GM21576 (cell line): ENCODE results near the gene CINP.

Experiments used
- ATAC-seq: cut with Tn5 transposase; IDR thresholded peaks from one replicate; pipeline ENCODE4 v1.9.1; 2021; ENCODE audit warnings: mild to moderate bottlenecking, moderate library complexity; ENCODE audit not compliant: unreplicated experiment

CINP gene

GRCh38 chr14:102362545-102363181 lies at the start of gene CINP, which contains the start of gene TECPR2:
TSS of gene CINP (minus strand) at chr14:102362890. CDS start at chr14:102362851, 39 bp downstream.
TSS of gene TECPR2 (plus strand) at chr14:102362941. CDS start at chr14:102376722, 13,781 bp downstream.
- peak; percentile 86 for ATAC-seq

DNA sequence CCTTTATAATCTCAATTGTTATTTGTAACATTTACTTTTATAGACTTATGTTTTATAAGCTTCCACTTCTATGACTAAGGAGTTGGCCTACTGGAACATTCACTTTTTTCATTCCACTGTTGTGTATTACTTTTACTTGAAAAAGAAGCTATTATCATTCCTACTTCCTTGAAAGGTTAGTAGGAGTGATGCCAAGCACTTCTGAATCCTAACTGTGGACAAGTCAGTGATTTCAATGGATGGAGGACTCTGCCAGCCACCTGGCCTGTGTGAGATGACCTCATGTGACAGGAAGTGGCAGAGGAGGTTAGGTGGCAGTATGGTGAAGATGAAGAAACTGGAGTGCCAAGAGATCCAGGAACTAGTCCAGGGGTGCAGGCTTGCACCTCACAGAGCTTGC lies 46.0 kb upstream of the CINP start:
- ATAC-seq: no peak

GRCh38 chr14:102407258-102407657 lies 44.6 kb upstream of the CINP start:
- ATAC-seq: no peak

DNA sequence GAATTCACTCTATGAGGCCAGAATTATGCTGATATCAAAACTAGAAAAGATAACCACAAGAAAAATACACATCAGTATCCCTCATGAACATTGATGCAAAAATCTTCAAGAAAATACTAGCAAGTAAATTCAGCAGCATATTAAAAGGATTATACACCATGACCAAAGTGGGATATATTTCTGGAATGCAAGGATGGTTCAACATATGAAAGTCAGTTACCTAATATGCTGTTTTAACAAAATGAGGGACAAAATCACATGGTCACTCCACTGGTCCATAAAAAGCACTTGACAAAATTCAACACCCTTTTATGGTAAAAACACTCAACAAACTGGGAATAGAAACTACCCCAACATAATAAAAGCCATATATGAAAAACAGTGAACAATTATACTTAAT lies 40.3 kb upstream of the CINP start:
- ATAC-seq: no peak

GRCh38 chr14:102396521-102396920 lies 33.8 kb upstream of the CINP start:
- no peak for ATAC-seq

DNA sequence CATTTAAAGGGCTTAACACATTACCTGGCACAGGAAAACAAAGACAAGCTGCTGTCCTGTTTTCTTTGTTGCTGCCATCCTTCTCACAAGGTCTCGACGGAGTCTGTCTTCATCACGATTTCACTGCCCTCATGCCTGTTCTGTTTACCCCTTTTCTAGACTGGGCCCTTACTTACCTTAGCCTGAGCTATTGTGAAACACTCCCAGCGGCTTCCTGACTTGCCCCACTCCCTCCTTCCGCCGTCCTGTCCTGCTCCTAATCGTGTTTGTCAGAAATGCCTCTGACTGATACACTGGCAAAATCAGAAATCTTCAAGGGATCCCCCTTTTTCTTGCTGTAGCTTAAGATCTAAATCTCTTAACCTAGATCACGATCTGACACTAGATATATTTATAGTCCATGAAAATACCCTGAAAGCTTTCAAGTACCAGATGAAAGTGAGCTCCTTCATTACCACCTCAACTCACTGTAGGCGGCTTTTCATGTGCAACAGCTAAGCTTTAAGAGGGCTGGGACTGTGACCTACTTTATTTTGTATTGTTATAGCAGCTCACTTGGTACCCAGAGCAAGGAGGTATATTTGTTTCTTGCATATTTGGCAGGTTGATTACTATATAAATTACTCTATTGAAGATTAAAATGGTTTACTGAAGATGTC lies 32.2 kb upstream of the CINP start:
- ATAC-seq: no peak

DNA sequence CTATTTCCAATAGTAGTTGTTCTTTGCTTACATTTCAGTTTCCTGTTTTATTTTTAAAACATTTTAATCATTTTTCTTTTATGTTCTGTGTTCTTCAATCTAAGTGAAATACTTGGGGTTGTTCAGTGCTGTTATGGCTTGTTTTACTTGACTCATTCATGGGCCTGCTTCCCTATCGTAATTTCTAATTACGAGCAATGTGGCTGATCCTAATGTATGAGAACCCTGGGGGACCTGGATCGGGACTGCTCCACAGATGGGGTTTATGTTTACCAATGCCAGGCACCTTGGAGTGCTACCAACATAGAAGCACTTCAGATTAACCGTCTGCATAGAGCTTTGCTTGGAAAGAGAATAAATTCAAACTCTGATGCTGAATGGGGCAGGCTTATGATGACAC lies 29.8 kb upstream of the CINP start:
- no peak for ATAC-seq

DNA sequence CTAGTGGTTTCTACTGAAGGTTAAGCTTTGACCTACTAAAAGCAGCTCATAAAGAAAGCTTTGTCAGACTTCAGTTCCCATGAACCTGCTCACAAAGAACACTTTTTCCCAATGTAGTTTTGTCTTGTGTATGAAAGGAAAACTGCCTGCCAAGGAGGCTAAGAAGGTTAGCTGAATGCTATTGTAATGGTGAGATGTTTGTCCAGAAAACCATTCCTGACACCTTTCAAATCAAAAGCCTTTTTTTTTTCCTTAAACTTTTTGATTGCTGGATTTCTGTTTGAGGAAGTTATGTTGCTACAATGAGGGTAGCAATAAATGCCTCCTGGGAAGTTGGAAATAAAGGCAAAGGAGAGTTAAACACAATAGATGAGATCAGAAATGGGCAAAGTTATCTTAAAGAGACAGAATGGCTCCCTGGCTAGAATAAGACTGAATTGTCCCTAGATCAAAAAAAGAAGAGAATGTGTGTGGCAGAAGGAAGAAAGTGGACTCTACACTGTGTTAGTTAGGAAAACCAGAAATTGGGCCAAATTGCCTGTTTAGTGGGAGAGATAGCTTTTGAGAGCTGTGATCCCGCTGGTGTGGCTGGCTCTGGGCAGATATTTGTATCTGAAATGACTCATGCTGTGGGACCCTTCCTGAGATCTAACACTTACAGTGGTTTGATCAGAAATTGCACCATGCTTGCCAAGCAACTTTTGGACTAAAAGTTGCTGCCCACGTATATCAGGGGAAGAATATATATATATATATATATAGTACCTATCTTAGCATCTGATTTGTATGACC lies 27.6 kb upstream of the CINP start:
- no peak for ATAC-seq

GRCh38 chr14:102389246-102389645 lies 26.6 kb upstream of the CINP start:
- ATAC-seq: no peak

DNA sequence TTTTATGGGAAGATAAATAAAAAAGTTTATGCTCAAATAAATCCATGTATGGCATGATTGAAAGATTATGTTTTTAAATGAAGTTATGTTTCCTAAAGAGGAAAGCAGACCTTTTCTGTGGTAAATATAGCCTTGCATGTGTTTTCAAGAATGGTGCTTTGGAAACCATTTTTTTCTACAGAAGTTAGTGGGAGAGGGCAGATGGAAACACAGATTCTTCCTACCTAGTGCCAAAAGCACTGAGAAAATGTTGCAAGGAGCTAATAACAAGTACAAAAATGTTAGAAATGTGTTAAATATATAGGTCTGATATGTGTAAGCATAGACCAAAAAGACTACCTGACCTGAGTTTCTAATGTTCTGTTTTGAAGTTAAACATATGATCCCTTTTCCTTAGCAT lies 24.4 kb upstream of the CINP start:
- ATAC-seq: no peak

- ATAC-seq: no peak
Measured at GRCh38 chr14:102378830-102379229, 16.1 kb upstream of the CINP start.

- ATAC-seq: no peak
Measured at GRCh38 chr14:102377696-102378095, 15.0 kb upstream of the CINP start.

GRCh38 chr14:102375119-102375518 lies 12.4 kb upstream of the CINP start:
- ATAC-seq: no peak

DNA sequence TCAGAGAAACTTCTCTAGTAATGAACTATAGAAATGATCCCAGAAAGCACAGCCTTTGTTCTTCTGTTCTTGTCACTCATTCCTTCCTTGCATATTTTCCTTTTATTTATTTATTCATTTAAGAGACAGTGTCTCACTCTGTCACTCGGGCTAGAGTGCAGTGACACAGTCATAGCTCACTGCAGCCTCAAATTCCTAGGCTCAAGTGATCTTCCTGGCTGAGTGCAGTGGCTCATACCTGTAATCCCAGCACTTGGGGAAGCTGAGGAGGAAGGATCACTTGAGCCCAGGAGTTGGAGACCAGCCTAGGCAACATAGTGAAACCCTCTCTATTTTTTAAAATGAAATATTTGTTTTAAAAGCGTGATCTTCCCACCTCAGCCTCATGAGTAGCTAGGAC lies 11.6 kb upstream of the CINP start:
- ATAC-seq: no peak

GRCh38 chr14:102373110-102373509 lies 10.4 kb upstream of the CINP start:
- ATAC-seq: no peak

- ATAC-seq: no peak
Measured at GRCh38 chr14:102371361-102371760, 8.7 kb upstream of the CINP start.

- ATAC-seq: no peak
Measured at GRCh38 chr14:102370305-102370809, 7.7 kb upstream of the CINP start.

DNA sequence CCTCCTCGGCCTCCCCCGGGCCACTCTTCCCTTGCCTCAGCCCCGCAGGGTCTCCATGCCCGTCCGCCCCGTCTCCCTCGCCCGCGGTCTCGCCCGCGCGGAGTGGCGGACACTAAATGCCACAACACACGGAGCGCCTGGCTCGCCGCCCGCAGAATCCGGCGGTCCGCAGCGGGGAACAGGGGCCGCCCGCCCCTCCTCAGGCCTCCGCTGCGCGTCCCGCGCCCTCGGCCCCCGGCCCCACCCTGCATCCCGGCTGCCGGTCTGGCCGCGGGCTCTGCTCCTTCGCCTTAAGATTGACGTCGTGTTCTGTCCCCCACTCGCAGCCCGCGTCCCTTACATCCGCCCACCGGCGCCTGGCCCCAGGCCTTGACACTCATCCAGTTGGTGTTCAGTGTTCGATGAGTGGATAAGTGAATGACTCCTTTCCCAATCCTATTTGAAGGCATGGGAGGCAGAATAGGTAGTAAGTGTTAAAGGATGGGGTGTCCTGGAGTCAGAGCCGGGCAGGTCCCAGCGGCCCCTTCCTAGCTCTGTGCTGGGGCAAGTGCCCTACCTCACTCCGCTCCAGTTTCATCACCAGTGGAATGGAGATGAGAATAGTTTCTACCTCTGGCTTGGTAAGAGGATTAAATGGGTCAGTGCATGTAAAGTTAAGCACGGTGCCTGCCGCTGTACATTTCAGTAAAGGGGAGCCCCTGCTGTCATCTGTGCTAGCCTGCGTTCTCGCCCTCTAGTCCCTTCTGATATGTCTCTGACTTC lies 673 bp upstream of the CINP start:
- peak; percentile 21 for ATAC-seq

DNA sequence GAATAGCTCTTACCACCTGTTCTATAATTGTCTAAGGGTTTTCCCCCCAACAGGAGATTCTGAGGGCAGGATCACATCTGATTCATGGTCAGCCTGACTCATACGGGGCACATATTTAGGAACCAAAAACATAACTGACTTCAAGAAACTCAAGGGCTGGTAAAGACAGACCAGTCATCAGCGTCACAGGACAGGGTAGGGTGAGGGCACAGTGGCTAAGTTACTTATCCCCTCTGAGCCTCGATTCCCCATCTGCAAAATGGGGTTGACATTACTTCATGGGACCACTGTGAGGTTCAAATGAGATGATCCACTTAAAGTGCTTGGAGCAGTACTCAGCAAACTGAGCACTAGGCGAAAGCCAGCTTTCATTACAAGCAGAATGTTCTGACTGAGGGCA lies 606 bp downstream of the CINP start:
- no peak for ATAC-seq

DNA sequence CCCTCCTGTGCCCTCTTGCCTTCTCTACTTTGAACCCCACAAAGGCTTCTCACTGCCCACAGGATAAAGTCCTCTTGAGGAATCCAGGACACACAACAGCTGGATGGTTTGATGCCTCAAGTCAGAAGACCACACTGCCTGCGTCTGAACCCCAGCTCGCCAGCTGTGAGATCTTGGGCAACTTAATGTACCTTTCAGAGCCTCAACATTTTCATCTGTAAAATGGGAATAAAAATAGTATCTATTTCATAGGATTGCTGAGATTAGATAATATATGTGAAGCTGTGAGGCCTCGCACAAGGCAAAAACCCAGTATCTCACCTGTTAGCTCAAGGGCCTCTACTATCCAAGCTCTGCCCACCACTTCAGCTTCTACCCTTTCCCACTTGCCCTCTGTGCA lies 2.3 kb downstream of the CINP start:
- ATAC-seq: no peak

DNA sequence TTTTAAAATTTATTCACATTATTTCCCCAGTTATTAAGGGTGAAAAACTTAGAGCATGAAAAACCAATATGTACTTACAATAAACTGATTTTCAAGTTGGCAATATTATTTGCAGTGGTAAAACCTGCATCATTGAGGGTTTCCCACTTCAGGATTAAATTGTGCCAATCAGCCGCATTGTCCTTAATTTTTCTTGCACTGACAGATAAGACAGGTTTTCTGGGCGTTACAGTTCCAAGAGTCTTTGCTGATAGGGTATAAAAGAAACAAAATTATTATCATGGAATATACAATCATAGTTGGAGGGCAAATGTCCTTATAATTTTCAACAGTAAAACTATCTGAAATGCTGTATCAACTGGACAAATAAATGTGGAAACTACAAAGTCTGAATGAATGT lies 3.3 kb downstream of the CINP start:
- no peak for ATAC-seq
